Loucy (cell line): ENCODE data around the gene PCSK9.

ENCODE experiments used
- H2AFZ ChIP-seq: fragments of 200-600 bp; sonication (generic); 2 replicates; pipeline ENCODE4 v1.6.0; 2016; ENCODE audit warnings: antibody characterized with exemption, mild to moderate bottlenecking, low read length, moderate library complexity
- H3F3A ChIP-seq: fragments of 200-600 bp; 2 replicates; pipeline ENCODE4 v1.6.0; 2016; ENCODE audit warnings: antibody characterized with exemption, low read depth, mild to moderate bottlenecking
- H3K27me3 ChIP-seq: fragments of 200-600 bp; sonication (generic); 2 replicates; pipeline ENCODE4 v1.6.1; 2014; ENCODE audit warnings: low read length, mild to moderate bottlenecking; ENCODE audit not compliant: insufficient read depth, poor library complexity, severe bottlenecking
- H3K36me3 ChIP-seq: fragments of 200-600 bp; sonication (generic); 2 replicates; pipeline ENCODE4 v1.6.1; 2016; ENCODE audit warnings: low read length; ENCODE audit not compliant: insufficient read depth
- H3K4me1 ChIP-seq: fragments of 200-600 bp; sonication (generic); 2 replicates; pipeline ENCODE4 v1.5.1; 2014; ENCODE audit warnings: low read length, mild to moderate bottlenecking; ENCODE audit not compliant: insufficient read depth, poor library complexity, severe bottlenecking
- H3K4me2 ChIP-seq: fragments of 200-600 bp; sonication (generic); 2 replicates; pipeline ENCODE4 v1.6.0; 2014; ENCODE audit warnings: antibody characterized with exemption, low read length, low read depth, mild to moderate bottlenecking; ENCODE audit not compliant: poor library complexity, severe bottlenecking
- H3K4me3 ChIP-seq: fragments of 200-600 bp; sonication (generic); 2 replicates; pipeline ENCODE4 v1.5.1; 2014; ENCODE audit warnings: low read length, mild to moderate bottlenecking, mixed read lengths; ENCODE audit not compliant: poor library complexity, severe bottlenecking
- H3K79me2 ChIP-seq: fragments of 200-600 bp; sonication (generic); 2 replicates; pipeline ENCODE4 v1.6.1; 2014; ENCODE audit warnings: low read length; ENCODE audit not compliant: insufficient read depth
- H3K9ac ChIP-seq: fragments of 200-600 bp; sonication (generic); 2 replicates; pipeline ENCODE4 v1.6.0; 2014; ENCODE audit warnings: mild to moderate bottlenecking, low read depth, low read length, moderate library complexity; ENCODE audit not compliant: poor library complexity, severe bottlenecking
- H3K9me2 ChIP-seq: fragments of 200-600 bp; sonication (generic); replicated peaks from 2 replicates; pipeline ENCODE4 v1.6.1; 2016; ENCODE audit warnings: low read depth, low read length, mixed read lengths
- H3K9me3 ChIP-seq: fragments of 200-600 bp; sonication (generic); 2 replicates; pipeline ENCODE4 v1.6.1; 2014; ENCODE audit warnings: mild to moderate bottlenecking, antibody characterized with exemption, low read length, low read depth; ENCODE audit not compliant: insufficient read depth
- H4K20me1 ChIP-seq: fragments of 200-600 bp; sonication (generic); 2 replicates; pipeline ENCODE4 v1.6.0; 2014; ENCODE audit warnings: antibody characterized with exemption, low read length, mild to moderate bottlenecking; ENCODE audit not compliant: insufficient read depth, poor library complexity, severe bottlenecking
- EZH2phosphoT487 ChIP-seq: fragments of 200-600 bp; IDR thresholded peaks from 2 replicates; pipeline ENCODE4 v1.6.1; 2018; ENCODE audit warnings: antibody characterized with exemption, mild to moderate bottlenecking, moderate library complexity, borderline replicate concordance
- TF ChIP-seq, protein P1 (sequence below): fragments of 200-600 bp; sonication (generic); conservative IDR thresholded peaks from 2 replicates; pipeline ENCODE4 v1.5.1; 2014; ENCODE audit warnings: mild to moderate bottlenecking, antibody characterized with exemption, low read length

PCSK9 gene

DNA sequence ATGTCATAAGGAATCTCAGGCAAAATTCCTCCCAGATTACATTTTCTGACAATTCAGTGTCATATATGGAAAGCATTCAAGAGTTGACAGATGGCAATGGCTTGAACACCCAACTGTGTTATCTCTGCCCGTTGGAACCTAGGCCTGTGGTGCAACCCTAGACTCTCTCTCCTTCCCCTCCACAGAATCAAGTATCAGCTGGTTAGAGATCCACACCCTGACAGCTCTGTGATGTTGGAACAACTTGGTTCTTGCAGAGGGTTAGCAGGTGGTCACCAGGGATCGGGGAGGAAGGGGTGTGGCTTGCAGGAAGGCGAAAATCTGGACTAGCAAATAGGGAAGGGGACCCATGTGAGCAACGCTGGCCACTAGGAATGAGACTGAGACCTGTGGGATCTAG is 26.3 kb downstream of the PCSK9 start:
- Histone ChIP-seq H3K79me2 (no peaks in the 10 kb centered on the region), H4K20me1 (no peaks in the 10 kb centered on the region), H3K27me3 (no peaks in the 10 kb centered on the region), H3K4me3 (no peak overlapping the region), H3K9ac (no peak overlapping the region), H3F3A (no peaks in the 10 kb centered on the region), H3K9me2 (no peaks in the 10 kb centered on the region), H3K4me1 (no peaks in the 10 kb centered on the region), H2AFZ (no peak overlapping the region), H3K9me3 (no peaks in the 10 kb centered on the region), H3K36me3 (peaks cover 38% of the 10 kb centered on the region; the same call in 1 of the 2 replicates), H3K4me2 (no peak overlapping the region)
- TF ChIP-seq EZH2phosphoT487 = no peak
- TF ChIP-seq, protein P1, sequence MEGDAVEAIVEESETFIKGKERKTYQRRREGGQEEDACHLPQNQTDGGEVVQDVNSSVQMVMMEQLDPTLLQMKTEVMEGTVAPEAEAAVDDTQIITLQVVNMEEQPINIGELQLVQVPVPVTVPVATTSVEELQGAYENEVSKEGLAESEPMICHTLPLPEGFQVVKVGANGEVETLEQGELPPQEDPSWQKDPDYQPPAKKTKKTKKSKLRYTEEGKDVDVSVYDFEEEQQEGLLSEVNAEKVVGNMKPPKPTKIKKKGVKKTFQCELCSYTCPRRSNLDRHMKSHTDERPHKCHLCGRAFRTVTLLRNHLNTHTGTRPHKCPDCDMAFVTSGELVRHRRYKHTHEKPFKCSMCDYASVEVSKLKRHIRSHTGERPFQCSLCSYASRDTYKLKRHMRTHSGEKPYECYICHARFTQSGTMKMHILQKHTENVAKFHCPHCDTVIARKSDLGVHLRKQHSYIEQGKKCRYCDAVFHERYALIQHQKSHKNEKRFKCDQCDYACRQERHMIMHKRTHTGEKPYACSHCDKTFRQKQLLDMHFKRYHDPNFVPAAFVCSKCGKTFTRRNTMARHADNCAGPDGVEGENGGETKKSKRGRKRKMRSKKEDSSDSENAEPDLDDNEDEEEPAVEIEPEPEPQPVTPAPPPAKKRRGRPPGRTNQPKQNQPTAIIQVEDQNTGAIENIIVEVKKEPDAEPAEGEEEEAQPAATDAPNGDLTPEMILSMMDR = no peak

DNA sequence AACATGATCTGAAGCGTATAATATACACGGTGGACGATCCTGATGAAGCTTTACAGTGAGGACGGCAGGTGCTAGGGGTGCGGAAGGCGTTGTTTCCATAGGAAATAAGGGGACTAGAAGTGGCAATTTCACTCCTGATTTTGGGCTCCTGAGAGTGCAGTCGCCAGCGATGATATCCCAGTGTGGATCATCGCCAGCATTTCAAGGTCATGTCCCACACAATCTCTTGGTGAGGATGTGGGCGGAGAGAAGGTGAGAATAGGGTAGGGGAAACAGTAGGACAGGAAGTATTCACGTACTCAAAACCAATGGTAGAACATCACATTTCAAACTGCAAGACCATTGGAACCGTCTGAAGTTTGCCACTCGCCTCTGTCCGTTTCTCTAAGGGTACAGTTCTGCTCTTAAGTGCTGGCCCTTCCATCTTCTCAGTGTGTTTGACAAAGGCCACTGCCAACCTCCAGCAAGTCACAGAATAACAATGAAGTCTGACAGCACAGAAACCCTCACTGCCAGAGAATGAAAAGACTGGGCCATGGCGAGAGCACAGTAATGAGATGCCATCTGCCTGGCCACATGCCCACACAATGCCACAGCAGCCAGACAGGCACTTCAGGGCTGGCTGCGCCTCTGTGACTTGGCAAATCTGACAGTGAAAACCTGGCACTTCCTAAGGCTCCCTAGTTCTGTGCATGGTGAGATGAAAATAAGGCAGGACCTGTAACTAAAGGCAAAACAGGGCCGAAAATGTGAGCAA is 27.9 kb downstream of the PCSK9 start:
- Histone ChIP-seq H3K4me3 (no peak overlapping the region), H4K20me1 (no peaks in the 10 kb centered on the region), H3K9ac (no peak overlapping the region), H3K9me2 (no peaks in the 10 kb centered on the region), H3K27me3 (no peaks in the 10 kb centered on the region), H3K4me2 (no peak overlapping the region), H3K9me3 (no peaks in the 10 kb centered on the region), H3K4me1 (no peaks in the 10 kb centered on the region), H2AFZ (no peak overlapping the region), H3K79me2 (no peaks in the 10 kb centered on the region), H3F3A (no peaks in the 10 kb centered on the region), H3K36me3 (peaks cover 54% of the 10 kb centered on the region; the same call in 1 of the 2 replicates)
- TF ChIP-seq, protein P1 = no peak
- no peak for TF ChIP-seq EZH2phosphoT487

DNA sequence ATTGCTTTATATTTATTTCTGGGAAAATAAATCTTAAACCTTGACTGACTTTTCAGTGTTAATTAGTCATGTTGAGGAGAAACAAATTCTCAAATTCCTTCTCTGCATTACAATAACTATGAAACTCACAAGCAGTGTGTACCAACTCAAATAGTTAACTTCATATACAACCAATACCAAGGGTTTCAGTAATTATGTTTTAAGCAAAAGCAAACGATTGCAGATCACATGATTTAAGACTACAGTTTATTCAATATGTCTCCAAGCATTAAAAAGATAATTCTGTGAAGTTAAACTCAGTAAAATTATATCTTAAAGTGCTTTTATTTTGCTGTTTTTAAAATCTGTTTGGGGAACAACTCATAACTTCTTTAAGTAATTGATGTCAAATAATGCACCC is 28.6 kb downstream of the PCSK9 start:
- no peak overlapping the region for H3K4me3 ChIP-seq
- H3K79me2 ChIP-seq = no peaks in the 10 kb centered on the region
- no peak overlapping the region for H2AFZ ChIP-seq
- TF ChIP-seq, protein P1 = no peak
- no peak for TF ChIP-seq EZH2phosphoT487
- no peaks in the 10 kb centered on the region for H3K9me2 ChIP-seq
- no peaks in the 10 kb centered on the region for H4K20me1 ChIP-seq
- H3K9ac ChIP-seq = no peak overlapping the region
- H3K36me3 ChIP-seq = peaks cover 61% of the 10 kb centered on the region
- no peaks in the 10 kb centered on the region for H3K9me3 ChIP-seq
- no peaks in the 10 kb centered on the region for H3F3A ChIP-seq
- no peaks in the 10 kb centered on the region for H3K4me1 ChIP-seq
- H3K4me2 ChIP-seq = no peak overlapping the region
- H3K27me3 ChIP-seq = no peaks in the 10 kb centered on the region
